B cell (primary cell): Measurements from ENCODE around the gene CPEB2. TPM values are rescaled to one million over a fixed set of nuclear protein-coding genes. Genes with fewer than 3 reads are reported as not detected.

ENCODE experiments used
- ATAC-seq: fragments of 200-7000 bp; cut with Tn5 transposase; one replicate; pipeline ENCODE4 v1.10.0; 2021; ENCODE audit warnings: low read depth, mild to moderate bottlenecking, moderate number of reproducible peaks, moderate library complexity
- CTCF ChIA-PET: fragments of 350-600 bp; sonication (Branson Sonifier 250); formaldehyde crosslinking; loops from one replicate; lab custom pipeline; 2021; ENCODE audit warnings: antibody characterized with exemption, inconsistent platforms; lab: Charles Lee
- POLR2A ChIA-PET: fragments of 350-600 bp; sonication (Branson Sonifier 250); formaldehyde crosslinking; loops from one replicate; lab custom pipeline; 2021; ENCODE audit warnings: antibody characterized with exemption; lab: Charles Lee
- DNase-seq: peaks from one replicate; pipeline ENCODE4 v3.0.0; 2013
- H2AFZ ChIP-seq: 2 replicates; pipeline ENCODE4 v1.6.1; 2012; ENCODE audit warnings: mild to moderate bottlenecking, low read depth, low read length; ENCODE audit not compliant: insufficient read depth, poor library complexity, severe bottlenecking
- H3K27ac ChIP-seq, 2 donors: 1 replicate in 1 of 2; 2 replicates in 1 of 2; pipeline ENCODE4 v1.5.1; 2012 to 2013; ENCODE audit warnings: low read length in 2 of 2, mild to moderate bottlenecking in 2 of 2, moderate library complexity in 1 of 2
- H3K27me3 ChIP-seq, 4 experiments: fragments of 200-600 bp in 1 of 4; sonication (generic) in 1 of 4; replicated peaks in 1 of 4; 1 replicate in 2 of 4; 2 replicates in 2 of 4; pipeline versions ENCODE4 v1.6.1 to v1.7.0; 2013 to 2016; ENCODE audit warnings: low read length in 3 of 4, mild to moderate bottlenecking in 2 of 4, mixed read lengths in 1 of 4, moderate library complexity in 1 of 4; ENCODE audit not compliant: insufficient read depth in 4 of 4, control insufficient read depth in 3 of 4; ENCODE audit errors: control extremely low read depth in 1 of 4
- H3K36me3 ChIP-seq, 2 experiments: replicated peaks in 1 of 2; 1 replicate in 1 of 2; 2 replicates in 1 of 2; pipeline versions ENCODE4 v1.6.1 to v1.7.1; 2013; ENCODE audit warnings: low read length in 1 of 2; ENCODE audit not compliant: insufficient read depth in 2 of 2, control insufficient read depth in 1 of 2; ENCODE audit errors: control extremely low read depth in 1 of 2, extremely low read depth in 1 of 2
- H3K4me1 ChIP-seq, 2 donors: fragments of 200-600 bp in 1 of 2; sonication (generic) in 1 of 2; 1 replicate in 1 of 2; 2 replicates in 1 of 2; pipeline versions ENCODE4 v1.5.1 to v1.6.1; 2013 to 2017; ENCODE audit warnings: low read length in 2 of 2; ENCODE audit not compliant: control insufficient read depth in 2 of 2, insufficient read depth in 2 of 2
- H3K4me2 ChIP-seq: replicated peaks from 2 replicates; pipeline ENCODE3; 2012; ENCODE audit warnings: mild to moderate bottlenecking, low read depth, low read length; ENCODE audit not compliant: poor library complexity, severe bottlenecking
- H3K4me3 ChIP-seq, 5 experiments: fragments of 200-600 bp in 1 of 5; sonication (generic) in 1 of 5; 1 replicate in 3 of 5; 2 replicates in 2 of 5; pipeline versions ENCODE4 v1.5.1 to v1.7.0; 2011 to 2016; ENCODE audit warnings: low read length in 4 of 5, mild to moderate bottlenecking in 4 of 5, low read depth in 2 of 5, control low read depth in 1 of 5, moderate library complexity in 1 of 5; ENCODE audit not compliant: insufficient read depth in 1 of 5; ENCODE audit errors: control extremely low read depth in 1 of 5, extremely low read depth in 1 of 5
- H3K79me2 ChIP-seq: fragments of 200-600 bp; sonication (generic); one replicate; pipeline ENCODE4 v1.6.0; 2016; ENCODE audit warnings: low read length; ENCODE audit not compliant: control insufficient read depth, insufficient read depth
- H3K9ac ChIP-seq: fragments of 200-600 bp; sonication (generic); 2 replicates; pipeline ENCODE4 v1.6.1; 2017; ENCODE audit warnings: mild to moderate bottlenecking, low read length, moderate library complexity
- H3K9me3 ChIP-seq, 3 donors: one replicate each; pipeline versions ENCODE4 v1.6.1 to v1.7.1; 2013; ENCODE audit warnings: low read length in 2 of 3; ENCODE audit not compliant: control insufficient read depth in 2 of 3, insufficient read depth in 1 of 3; ENCODE audit errors: control extremely low read depth in 1 of 3
- H4K20me1 ChIP-seq: 2 replicates; pipeline ENCODE4 v1.6.0; 2012; ENCODE audit warnings: mild to moderate bottlenecking, low read length; ENCODE audit not compliant: insufficient read depth, control insufficient read depth, poor library complexity, severe bottlenecking
- H3K27ac Mint-ChIP-seq: one replicate; pipeline ENCODE4 v1.8.0; 2021; ENCODE audit warnings: mixed read lengths
- H3K27me3 Mint-ChIP-seq: one replicate; pipeline ENCODE4 v1.8.0; 2021; ENCODE audit warnings: mixed read lengths
- H3K4me1 Mint-ChIP-seq: one replicate; pipeline ENCODE4 v1.8.0; 2021; ENCODE audit warnings: mixed read lengths
- H3K4me3 Mint-ChIP-seq: one replicate; pipeline ENCODE4 v1.8.0; 2021; ENCODE audit warnings: mixed read lengths
- H3K9me3 Mint-ChIP-seq: one replicate; pipeline ENCODE4 v1.8.0; 2022; ENCODE audit warnings: mixed read lengths; ENCODE audit not compliant: insufficient read depth
- EZH2 ChIP-seq: IDR thresholded peaks from 2 replicates; pipeline ENCODE4 v1.6.1; 2012; ENCODE audit warnings: borderline replicate concordance, low read depth, mild to moderate bottlenecking, moderate library complexity, low read length; ENCODE audit not compliant: insufficient read depth, poor library complexity, severe bottlenecking
- WGBS: methylation state at CpG from one replicate; pipeline ENCODE4 v1.1.5; 2013; ENCODE audit warnings: missing lambda C conversion rate; ENCODE audit not compliant: insufficient coverage; 5-methylcytosine and 5-hydroxymethylcytosine counted together
- intact Hi-C: fragments of 100-400 bp; cut with micrococcal nuclease; formaldehyde crosslinking; loops from one replicate; pipeline ENCODE4 v1.10.0; 2022
- polyA plus RNA-seq: library from polyadenylated mRNA; depleted of rRNA; stranded (reverse); fragments of >200 nt; gene quantifications from 2 replicates; pipeline ENCODE4 v1.2.3, GENCODE V29; 2012
- total RNA-seq, 2 donors: library from RNA; stranded (reverse); fragments of 120-200 nt in 1 of 2; gene quantifications; 1 replicate in 1 of 2; 2 replicates in 1 of 2; pipeline versions ENCODE4 v1.2.3 to v1.2.4, GENCODE V29; 2013 to 2022
- TF ChIP-seq, protein P1 (sequence below): fragments of 200-600 bp; IDR thresholded peaks from one replicate; pipeline ENCODE4 v1.8.0; 2022; ENCODE audit warnings: antibody characterized with exemption, mild to moderate bottlenecking

Gene CPEB2
- total and polyA plus RNA-seq, 2 donors (not counting 1 experiment from before 2014, with no cell fraction given), result 3.2 to 18.0 TPM

GRCh38 chr4:15031197-15031596, 28.9 kb downstream of the CPEB2 start:
- CTCF ChIA-PET, result no interaction called here
- Mint-ChIP-seq H3K4me1 (peaks cover 5% of the 10 kb centered on the region), H3K9me3 (no peaks in the 10 kb centered on the region), H3K27ac (no peak overlapping the region), H3K4me3 (no peak overlapping the region), H3K27me3 (no peaks in the 10 kb centered on the region)
- H3K36me3 ChIP-seq, result peaks cover 4 to 20% of the 10 kb centered on the region in 2 experiments
- peaks cover 19% of the 10 kb centered on the region for H3K79me2 ChIP-seq
- no peak for DNase-seq
- H3K4me2 ChIP-seq, result no peak overlapping the region
- H3K27ac ChIP-seq, result no peak overlapping the region
- H3K9me3 ChIP-seq, result no peaks in the 10 kb centered on the region
- no peak overlapping the region for H3K9ac ChIP-seq
- no peak for ATAC-seq
- no peaks in the 10 kb centered on the region for H4K20me1 ChIP-seq
- intact Hi-C loops, result no loop called here
- TF ChIP-seq, protein P1, sequence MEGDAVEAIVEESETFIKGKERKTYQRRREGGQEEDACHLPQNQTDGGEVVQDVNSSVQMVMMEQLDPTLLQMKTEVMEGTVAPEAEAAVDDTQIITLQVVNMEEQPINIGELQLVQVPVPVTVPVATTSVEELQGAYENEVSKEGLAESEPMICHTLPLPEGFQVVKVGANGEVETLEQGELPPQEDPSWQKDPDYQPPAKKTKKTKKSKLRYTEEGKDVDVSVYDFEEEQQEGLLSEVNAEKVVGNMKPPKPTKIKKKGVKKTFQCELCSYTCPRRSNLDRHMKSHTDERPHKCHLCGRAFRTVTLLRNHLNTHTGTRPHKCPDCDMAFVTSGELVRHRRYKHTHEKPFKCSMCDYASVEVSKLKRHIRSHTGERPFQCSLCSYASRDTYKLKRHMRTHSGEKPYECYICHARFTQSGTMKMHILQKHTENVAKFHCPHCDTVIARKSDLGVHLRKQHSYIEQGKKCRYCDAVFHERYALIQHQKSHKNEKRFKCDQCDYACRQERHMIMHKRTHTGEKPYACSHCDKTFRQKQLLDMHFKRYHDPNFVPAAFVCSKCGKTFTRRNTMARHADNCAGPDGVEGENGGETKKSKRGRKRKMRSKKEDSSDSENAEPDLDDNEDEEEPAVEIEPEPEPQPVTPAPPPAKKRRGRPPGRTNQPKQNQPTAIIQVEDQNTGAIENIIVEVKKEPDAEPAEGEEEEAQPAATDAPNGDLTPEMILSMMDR, result no peak
- TF ChIP-seq EZH2, result no peak
- POLR2A ChIA-PET, result no interaction called here
- H3K27me3 ChIP-seq, result no peaks in the 10 kb centered on the region
- H3K4me3 ChIP-seq, result no peak overlapping the region
- no CpG with 5 or more reads among the region's 2 CpGs for WGBS
- H2AFZ ChIP-seq, result no peak overlapping the region
- H3K4me1 ChIP-seq, result no peaks in the 10 kb centered on the region

DNA sequence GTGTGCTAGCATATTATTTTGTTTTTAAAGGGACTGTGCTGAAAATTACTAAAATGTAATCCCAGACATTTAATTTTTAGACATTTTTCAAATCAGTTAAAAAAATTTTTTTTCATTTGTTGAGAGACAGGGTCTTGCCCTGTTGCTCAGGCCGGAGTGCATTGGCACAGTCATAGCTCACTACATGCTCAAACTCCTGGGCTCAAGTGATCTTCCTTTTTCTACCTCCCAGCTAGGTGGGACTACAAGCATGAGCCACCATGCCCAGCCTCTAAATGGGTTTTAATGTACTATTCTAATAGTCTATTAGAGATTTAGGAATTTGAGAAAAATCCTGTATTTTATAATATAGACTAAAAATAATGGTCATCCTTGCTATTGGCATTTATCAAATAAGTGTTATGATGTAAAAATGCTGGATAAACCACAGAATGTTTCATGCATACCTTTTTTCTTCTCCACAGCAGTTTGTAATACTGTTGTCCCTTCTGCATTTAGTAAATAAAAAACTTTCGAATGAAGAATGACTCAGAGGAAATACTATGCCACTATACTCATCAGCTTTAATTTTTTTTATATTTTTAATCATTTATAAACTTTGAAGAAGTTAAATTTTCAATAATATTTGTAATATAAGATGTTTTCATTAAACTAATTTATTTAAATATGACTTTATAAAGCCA, 29.9 kb downstream of the CPEB2 start:
- ATAC-seq, result no peak
- H3K27ac ChIP-seq, result no peak overlapping the region
- H3K9me3 Mint-ChIP-seq, result no peaks in the 10 kb centered on the region
- H3K9ac ChIP-seq, result no peak overlapping the region
- peaks cover 2 to 20% of the 10 kb centered on the region in 2 experiments for H3K36me3 ChIP-seq
- ChIA-PET CTCF (no interaction called here), POLR2A (no interaction called here)
- intact Hi-C loops, result no loop called here
- no peaks in the 10 kb centered on the region for H3K27me3 ChIP-seq
- no peak overlapping the region for H3K4me3 Mint-ChIP-seq
- no peaks in the 10 kb centered on the region for H3K27me3 Mint-ChIP-seq
- H2AFZ ChIP-seq, result no peak overlapping the region
- H3K4me1 ChIP-seq, result no peaks in the 10 kb centered on the region
- H3K4me1 Mint-ChIP-seq, result peaks cover 5% of the 10 kb centered on the region
- no peaks in the 10 kb centered on the region for H3K9me3 ChIP-seq
- no peaks in the 10 kb centered on the region for H4K20me1 ChIP-seq
- H3K4me3 ChIP-seq, result no peak overlapping the region
- peaks cover 16% of the 10 kb centered on the region for H3K79me2 ChIP-seq
- TF ChIP-seq, protein P1, result no peak
- TF ChIP-seq EZH2, result no peak
- WGBS, result 100% methylated on average over 1 of the region's 2 CpGs
- no peak overlapping the region for H3K27ac Mint-ChIP-seq
- DNase-seq, result no peak
- H3K4me2 ChIP-seq, result no peak overlapping the region
